Mesenchymal stem cell (in vitro differentiated cells and primary cell): ENCODE results near the gene FCN1.

Source experiments
- DNase-seq: peaks from one replicate; pipeline ENCODE4 v3.0.0-alpha.2; 2013
- H2AFZ ChIP-seq: one replicate; pipeline ENCODE4 v1.6.1; 2013; ENCODE audit warnings: low read depth, mild to moderate bottlenecking, control low read depth, inconsistent platforms, low read length, moderate library complexity
- H2AK5ac ChIP-seq: 2 replicates; pipeline ENCODE4 v1.6.1; 2013; ENCODE audit warnings: low read length, moderate library complexity, mild to moderate bottlenecking, inconsistent platforms; ENCODE audit not compliant: severe bottlenecking
- H2BK120ac ChIP-seq: one replicate; pipeline ENCODE4 v1.6.1; 2013; ENCODE audit warnings: low read depth, mild to moderate bottlenecking, inconsistent platforms, low read length, moderate library complexity
- H2BK12ac ChIP-seq, 2 experiments: one replicate each; pipeline ENCODE4 v1.6.1; 2013; ENCODE audit warnings: inconsistent platforms in 2 of 2, low read length in 2 of 2, mild to moderate bottlenecking in 2 of 2, moderate library complexity in 2 of 2, control low read depth in 1 of 2
- H2BK15ac ChIP-seq: one replicate; pipeline ENCODE4 v1.6.1; 2013; ENCODE audit warnings: mild to moderate bottlenecking, low read depth, inconsistent platforms; ENCODE audit not compliant: poor library complexity, severe bottlenecking
- H2BK5ac ChIP-seq: 2 replicates; pipeline ENCODE4 v1.6.1; 2013; ENCODE audit warnings: low read depth, mild to moderate bottlenecking, low read length, control low read depth, inconsistent platforms; ENCODE audit not compliant: poor library complexity, severe bottlenecking
- H3K14ac ChIP-seq, 2 experiments: one replicate each; pipeline ENCODE4 v1.6.1; 2013; ENCODE audit warnings: inconsistent platforms in 2 of 2, low read length in 2 of 2, control low read depth in 1 of 2, mild to moderate bottlenecking in 1 of 2, moderate library complexity in 1 of 2
- H3K18ac ChIP-seq, 2 experiments: one replicate each; pipeline ENCODE4 v1.6.1; 2013; ENCODE audit warnings: inconsistent platforms in 2 of 2, low read length in 2 of 2, control low read depth in 1 of 2, low read depth in 1 of 2, mild to moderate bottlenecking in 1 of 2
- H3K23ac ChIP-seq, 2 experiments: one replicate each; pipeline ENCODE4 v1.6.1; 2013; ENCODE audit warnings: inconsistent platforms in 2 of 2, low read length in 2 of 2, mild to moderate bottlenecking in 2 of 2, moderate library complexity in 2 of 2, control low read depth in 1 of 2
- H3K27ac ChIP-seq: 2 replicates; pipeline ENCODE4 v1.5.1; 2013; ENCODE audit warnings: mild to moderate bottlenecking, moderate library complexity, low read length, control low read depth, inconsistent platforms; ENCODE audit not compliant: poor library complexity, severe bottlenecking
- H3K27me3 ChIP-seq, 2 experiments: 2 replicates each; pipeline versions ENCODE4 v1.6.1 to v1.7.0; 2013; ENCODE audit warnings: low read length in 2 of 2, mild to moderate bottlenecking in 2 of 2, moderate library complexity in 2 of 2, control low read depth in 1 of 2, inconsistent platforms in 1 of 2; ENCODE audit not compliant: control insufficient read depth in 1 of 2, insufficient read depth in 1 of 2
- H3K36me3 ChIP-seq, 2 experiments: 2 replicates each; pipeline versions ENCODE4 v1.6.1 to v1.7.0; 2013; ENCODE audit warnings: low read length in 2 of 2, control low read depth in 1 of 2, inconsistent platforms in 1 of 2, low read depth in 1 of 2, mild to moderate bottlenecking in 1 of 2; ENCODE audit not compliant: insufficient read depth in 2 of 2, control insufficient read depth in 1 of 2
- H3K4ac ChIP-seq, 2 experiments: one replicate each; pipeline ENCODE4 v1.6.1; 2013; ENCODE audit warnings: inconsistent platforms in 2 of 2, low read length in 2 of 2, mild to moderate bottlenecking in 2 of 2, moderate library complexity in 2 of 2, control low read depth in 1 of 2, low read depth in 1 of 2
- H3K4me1 ChIP-seq: 2 replicates; pipeline ENCODE4 v1.6.1; 2013; ENCODE audit warnings: low read depth, low read length, control low read depth; ENCODE audit not compliant: control insufficient read depth, insufficient read depth
- H3K4me2 ChIP-seq: 2 replicates; pipeline ENCODE4 v1.6.1; 2013; ENCODE audit warnings: low read length, mild to moderate bottlenecking, inconsistent platforms; ENCODE audit not compliant: poor library complexity, severe bottlenecking
- H3K4me3 ChIP-seq, 2 experiments: 2 replicates each; pipeline versions ENCODE4 v1.5.1 to v1.7.0; 2013; ENCODE audit warnings: low read length in 2 of 2, mild to moderate bottlenecking in 2 of 2, control low read depth in 1 of 2, low read depth in 1 of 2; ENCODE audit not compliant: insufficient read depth in 1 of 2
- H3K79me1 ChIP-seq: replicated peaks from 2 replicates; pipeline ENCODE4 v1.6.1; 2013; ENCODE audit warnings: mild to moderate bottlenecking, control low read depth, low read length, inconsistent platforms; ENCODE audit not compliant: poor library complexity, severe bottlenecking
- H3K9ac ChIP-seq: 2 replicates; pipeline ENCODE4 v1.7.0; 2013; ENCODE audit warnings: mild to moderate bottlenecking, low read length, moderate library complexity
- H3K9me3 ChIP-seq: 2 replicates; pipeline ENCODE4 v1.7.0; 2013; ENCODE audit warnings: mild to moderate bottlenecking, low read length; ENCODE audit not compliant: control insufficient read depth
- H4K8ac ChIP-seq: one replicate; pipeline ENCODE4 v1.6.1; 2013; ENCODE audit warnings: inconsistent platforms, mild to moderate bottlenecking, low read length, moderate library complexity
- H4K91ac ChIP-seq: one replicate; pipeline ENCODE4 v1.6.1; 2013; ENCODE audit warnings: mild to moderate bottlenecking, low read length, inconsistent platforms
- WGBS: methylation state at CpG from one replicate; pipeline ENCODE4 v1.1.7; 2013; ENCODE audit warnings: mixed read lengths; 5-methylcytosine and 5-hydroxymethylcytosine counted together

The FCN1 gene

DNA sequence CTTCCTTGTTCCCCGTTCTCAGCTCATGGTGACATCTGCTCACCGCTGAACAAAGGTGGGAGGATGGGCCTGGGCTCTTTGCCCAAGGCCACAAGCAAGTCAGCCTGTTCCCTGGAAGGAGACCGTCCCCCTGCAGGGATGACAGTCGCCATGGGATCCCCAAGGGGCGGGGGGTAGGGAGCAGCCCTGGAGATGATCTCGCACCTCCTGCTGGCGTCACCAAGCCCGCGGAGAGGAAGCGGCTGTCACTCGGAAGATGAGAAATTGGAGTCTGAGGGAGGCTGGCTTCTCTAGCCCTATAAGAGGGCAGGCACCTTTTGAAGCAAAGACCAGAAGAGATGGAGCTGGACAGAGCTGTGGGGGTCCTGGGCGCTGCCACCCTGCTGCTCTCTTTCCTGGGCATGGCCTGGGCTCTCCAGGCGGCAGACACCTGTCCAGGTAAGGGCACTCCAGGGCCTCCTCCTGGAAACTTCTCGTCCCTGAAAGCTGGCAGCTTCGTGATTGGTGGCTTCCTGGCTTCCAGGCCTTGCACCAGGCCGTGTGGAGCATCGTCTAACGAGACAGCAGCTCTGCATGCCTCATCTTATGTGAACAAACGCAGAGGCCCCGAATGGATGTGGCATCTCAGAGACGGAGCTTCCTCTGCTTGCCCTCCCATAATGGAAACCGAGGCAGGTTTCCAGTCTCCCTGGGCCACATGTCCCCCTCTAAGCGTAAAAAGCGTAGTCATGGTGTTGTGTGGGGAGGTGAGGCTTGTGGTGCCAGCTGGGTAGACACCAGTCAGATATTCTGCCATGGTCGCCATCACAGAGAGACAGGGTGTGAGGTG lies 37.0 kb downstream of the FCN1 start, which contains the start of gene FCN2:
TSS of gene FCN2 (plus strand) at position 327 of the 829 bp plus-strand sequence. CDS start at position 339, 12 bp downstream.
- DNase-seq = no peak

DNA sequence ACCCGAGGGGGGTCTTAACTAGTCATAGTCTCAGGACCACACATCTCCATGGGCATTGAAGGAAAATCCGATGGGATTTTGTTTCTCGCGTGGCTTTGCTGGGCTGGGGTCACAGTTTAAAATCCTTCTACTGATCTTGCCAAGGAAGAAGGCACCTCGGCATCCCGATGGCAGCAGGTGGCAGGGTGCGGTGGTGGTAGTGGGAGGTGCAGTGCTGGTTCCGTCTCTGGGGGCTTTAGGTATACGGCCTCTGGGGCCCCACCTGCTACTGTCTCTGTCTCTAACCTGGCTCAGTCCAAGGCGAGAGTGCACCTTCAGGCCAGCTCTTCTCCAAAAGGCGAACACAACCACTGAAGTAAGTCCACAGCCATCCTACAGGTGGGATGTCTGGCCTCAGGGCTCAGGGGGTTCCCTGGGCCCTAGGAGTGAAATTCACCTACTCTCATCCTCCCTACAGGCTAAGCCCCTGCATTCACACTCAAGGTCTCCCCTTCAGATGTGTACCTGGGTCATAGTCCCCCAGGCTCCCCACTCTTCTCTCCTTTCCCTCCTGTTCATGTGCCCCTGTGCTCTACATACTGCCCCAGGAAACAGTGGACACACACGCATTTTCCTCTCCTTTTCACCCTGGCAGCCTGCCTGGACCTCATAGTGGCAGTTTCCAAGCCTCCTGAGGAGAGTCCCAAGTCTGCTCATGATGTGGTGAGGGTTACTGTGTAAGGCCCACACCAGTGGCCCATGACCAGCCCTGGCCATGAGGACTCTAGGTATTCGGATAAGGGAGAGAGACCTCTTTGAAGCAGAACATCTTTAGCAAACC lies 37.8 kb downstream of the FCN1 start:
- H2AFZ ChIP-seq = no peak overlapping the region
- H2BK15ac ChIP-seq = no peak overlapping the region
- no peaks in the 10 kb centered on the region for H3K36me3 ChIP-seq
- H4K91ac ChIP-seq = no peak overlapping the region
- H3K4me2 ChIP-seq = no peak overlapping the region
- no peak overlapping the region for H4K8ac ChIP-seq
- H2AK5ac ChIP-seq = no peak overlapping the region
- WGBS = 89% methylated on average over 13 of the region's 13 CpGs
- no peak overlapping the region for H2BK120ac ChIP-seq
- no peak overlapping the region for H2BK5ac ChIP-seq
- H3K27me3 ChIP-seq = peaks cover 30 to 32% of the 10 kb centered on the region in 2 experiments
- no peak overlapping the region for H3K9ac ChIP-seq
- no peak overlapping the region for H3K18ac ChIP-seq
- H3K79me1 ChIP-seq = no peaks in the 10 kb centered on the region
- no peak overlapping the region for H3K14ac ChIP-seq
- H3K4me3 ChIP-seq = no peak overlapping the region
- no peak overlapping the region for H3K4ac ChIP-seq
- no peak overlapping the region for H3K23ac ChIP-seq
- no peak overlapping the region for H2BK12ac ChIP-seq
- no peaks in the 10 kb centered on the region for H3K9me3 ChIP-seq
- no peaks in the 10 kb centered on the region for H3K4me1 ChIP-seq
- no peak overlapping the region for H3K27ac ChIP-seq
- no peak for DNase-seq

More for the DNA sequence above, 37.0 kb downstream of the FCN1 start, which contains the start of gene FCN2:
- Histone ChIP-seq H4K91ac (no peak within 1 kb of the TSS), H3K9ac (no peak within 1 kb of the TSS), H3K4me2 (no peak within 1 kb of the TSS), H3K23ac (no peak within 1 kb of the TSS), H3K27ac (no peak within 1 kb of the TSS), H3K36me3 (no peaks in the 10 kb centered on the region), H3K27me3 (peaks cover 27 to 32% of the 10 kb centered on the region in 2 experiments), H2BK5ac (no peak within 1 kb of the TSS), H2AFZ (no peak within 1 kb of the TSS), H3K9me3 (no peaks in the 10 kb centered on the region), H3K4ac (no peak within 1 kb of the TSS), H2BK12ac (no peak within 1 kb of the TSS), H2BK15ac (no peak within 1 kb of the TSS), H2BK120ac (no peak within 1 kb of the TSS), H3K79me1 (no peaks in the 10 kb centered on the region), H2AK5ac (no peak within 1 kb of the TSS), H3K4me3 (no peak within 1 kb of the TSS), H3K14ac (no peak within 1 kb of the TSS), H3K18ac (no peak within 1 kb of the TSS), H3K4me1 (no peaks in the 10 kb centered on the region), H4K8ac (no peak within 1 kb of the TSS)
- WGBS = 77% methylated on average over 25 of the region's 25 CpGs

DNA sequence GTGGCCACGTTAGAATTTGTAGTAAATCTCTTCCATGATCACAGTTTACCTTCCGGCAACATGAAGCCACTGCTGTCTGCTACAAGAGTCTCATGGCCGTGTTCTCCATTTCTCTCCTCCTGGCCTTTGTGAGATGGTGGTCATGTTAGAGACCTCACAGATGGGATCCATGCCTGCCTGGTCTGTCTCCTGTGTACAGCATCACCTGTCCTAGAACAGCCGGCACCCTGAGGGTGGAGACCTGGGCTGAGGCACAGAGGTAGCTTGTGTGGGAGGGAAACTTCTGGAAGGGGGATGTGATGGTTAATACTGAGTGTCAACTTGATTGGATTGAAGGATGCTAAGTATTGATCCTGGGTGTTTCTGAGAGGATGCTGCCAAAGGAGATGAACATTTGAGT lies 40.2 kb downstream of the FCN1 start:
- no peak for DNase-seq
- no peaks in the 10 kb centered on the region for H3K79me1 ChIP-seq
- no peak overlapping the region for H3K27ac ChIP-seq
- no peak overlapping the region for H3K9ac ChIP-seq
- no peak overlapping the region for H4K91ac ChIP-seq
- H2AFZ ChIP-seq = no peak overlapping the region
- no peak overlapping the region for H2BK120ac ChIP-seq
- H2BK12ac ChIP-seq = no peak overlapping the region
- H3K36me3 ChIP-seq = no peaks in the 10 kb centered on the region
- H3K4me3 ChIP-seq = no peak overlapping the region
- H3K4me1 ChIP-seq = no peaks in the 10 kb centered on the region
- H2BK15ac ChIP-seq = no peak overlapping the region
- H3K4ac ChIP-seq = no peak overlapping the region
- no peaks in the 10 kb centered on the region for H3K9me3 ChIP-seq
- H4K8ac ChIP-seq = no peak overlapping the region
- WGBS = 91% methylated on average over 3 of the region's 4 CpGs
- H3K14ac ChIP-seq = no peak overlapping the region
- no peak overlapping the region for H3K4me2 ChIP-seq
- no peak overlapping the region for H2BK5ac ChIP-seq
- no peak overlapping the region for H3K23ac ChIP-seq
- H3K27me3 ChIP-seq = peaks cover 32 to 40% of the 10 kb centered on the region in 2 experiments
- H3K18ac ChIP-seq = no peak overlapping the region
- no peak overlapping the region for H2AK5ac ChIP-seq

DNA sequence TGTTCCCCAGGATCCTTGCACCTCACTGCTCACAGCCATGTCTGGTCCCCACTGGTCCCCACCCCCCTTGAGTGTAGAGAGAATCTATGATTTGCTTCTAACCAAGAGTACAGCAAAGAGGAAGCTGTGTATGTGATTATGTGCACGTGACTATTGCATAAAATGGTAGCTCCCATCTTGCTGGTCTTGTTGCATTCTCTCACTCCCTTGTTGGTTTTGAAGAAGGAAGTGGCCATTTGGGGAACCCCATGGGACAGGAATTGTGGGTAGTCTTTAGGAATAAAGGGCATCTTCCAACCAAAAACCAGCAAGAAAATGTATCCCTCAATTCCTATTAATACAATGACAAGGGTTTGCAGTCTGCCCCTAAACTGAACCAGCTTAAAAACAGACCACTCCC lies 42.3 kb downstream of the FCN1 start:
- no peak overlapping the region for H2AFZ ChIP-seq
- WGBS = 92% methylated on average over 1 of the region's 1 CpG

More for the DNA sequence above, 42.3 kb downstream of the FCN1 start:
- Histone ChIP-seq H2BK12ac (no peak overlapping the region), H3K23ac (no peak overlapping the region), H2BK120ac (no peak overlapping the region), H3K36me3 (no peaks in the 10 kb centered on the region), H3K4me1 (no peaks in the 10 kb centered on the region), H3K4me3 (no peak overlapping the region), H2BK15ac (no peak overlapping the region), H2AK5ac (no peak overlapping the region), H3K79me1 (no peaks in the 10 kb centered on the region), H3K18ac (no peak overlapping the region), H3K27me3 (peaks cover 24 to 41% of the 10 kb centered on the region in 2 experiments), H3K9me3 (no peaks in the 10 kb centered on the region), H3K4ac (no peak overlapping the region), H2BK5ac (no peak overlapping the region), H3K4me2 (no peak overlapping the region), H4K8ac (no peak overlapping the region), H3K14ac (no peak overlapping the region), H3K27ac (no peak overlapping the region), H4K91ac (no peak overlapping the region), H3K9ac (no peak overlapping the region)
- no peak for DNase-seq
